HG03521 (cell line): Measurements from ENCODE around the gene ZNF223.

Experiments used
- ATAC-seq: cut with Tn5 transposase; IDR thresholded peaks from one replicate; pipeline ENCODE4 v1.9.1; 2021; ENCODE audit warnings: mild to moderate bottlenecking, moderate library complexity; ENCODE audit not compliant: unreplicated experiment

ZNF223 gene

GRCh38 chr19:44071824-44072542, 20.1 kb downstream of the ZNF223 start, which contains the start of gene ZNF284:
TSS of gene ZNF284 (plus strand) at chr19:44072159. CDS start at chr19:44076390, 4,231 bp downstream.
- peak; percentile 86 for ATAC-seq

- ATAC-seq = no peak
Observed at GRCh38 chr19:44072543-44073401, 20.9 kb downstream of the ZNF223 start.

GRCh38 chr19:44076325-44076724, 24.5 kb downstream of the ZNF223 start:
- ATAC-seq = no peak

- no peak for ATAC-seq
Observed at GRCh38 chr19:44092108-44092507, 40.3 kb downstream of the ZNF223 start.

- ATAC-seq = peak; percentile 85
Observed at GRCh38 chr19:44093931-44094765, 42.3 kb downstream of the ZNF223 start, which contains the start of gene ZNF224. TSS of gene ZNF224 (plus strand) at chr19:44094361. CDS start at chr19:44097874, 3,513 bp downstream.

GRCh38 chr19:44107751-44108150, 55.9 kb downstream of the ZNF223 start:
- no peak for ATAC-seq

GRCh38 chr19:44109458-44109857, 57.6 kb downstream of the ZNF223 start:
- no peak for ATAC-seq

- ATAC-seq = no peak
Observed at GRCh38 chr19:44111910-44112463, 60.2 kb downstream of the ZNF223 start.

- peak; percentile 14 for ATAC-seq
Observed at GRCh38 chr19:44112802-44113137, 60.9 kb downstream of the ZNF223 start.

GRCh38 chr19:44113138-44113783, 61.4 kb downstream of the ZNF223 start, which contains the start of gene ZNF225:
TSS of gene ZNF225 (plus strand) at chr19:44113399. CDS start at chr19:44115828, 2,429 bp downstream.
- ATAC-seq = peak; percentile 94

GRCh38 chr19:44113784-44114390, 62.1 kb downstream of the ZNF223 start:
- peak; percentile 5 for ATAC-seq
